HG03064 (cell line): Measurements from ENCODE around the gene TTLL1.

ENCODE experiments used
- ATAC-seq: cut with Tn5 transposase; IDR thresholded peaks from one replicate; pipeline ENCODE4 v1.9.1; 2021; ENCODE audit warnings: low read depth; ENCODE audit not compliant: unreplicated experiment

The TTLL1 gene

GRCh38 chr22:43014869-43015676, 74.1 kb downstream of the TTLL1 start, which contains the start of gene PACSIN2:
TSS of gene PACSIN2 (minus strand) at chr22:43015149. CDS start at chr22:42912080, 103,069 bp downstream.
- ATAC-seq = peak; percentile 80

DNA sequence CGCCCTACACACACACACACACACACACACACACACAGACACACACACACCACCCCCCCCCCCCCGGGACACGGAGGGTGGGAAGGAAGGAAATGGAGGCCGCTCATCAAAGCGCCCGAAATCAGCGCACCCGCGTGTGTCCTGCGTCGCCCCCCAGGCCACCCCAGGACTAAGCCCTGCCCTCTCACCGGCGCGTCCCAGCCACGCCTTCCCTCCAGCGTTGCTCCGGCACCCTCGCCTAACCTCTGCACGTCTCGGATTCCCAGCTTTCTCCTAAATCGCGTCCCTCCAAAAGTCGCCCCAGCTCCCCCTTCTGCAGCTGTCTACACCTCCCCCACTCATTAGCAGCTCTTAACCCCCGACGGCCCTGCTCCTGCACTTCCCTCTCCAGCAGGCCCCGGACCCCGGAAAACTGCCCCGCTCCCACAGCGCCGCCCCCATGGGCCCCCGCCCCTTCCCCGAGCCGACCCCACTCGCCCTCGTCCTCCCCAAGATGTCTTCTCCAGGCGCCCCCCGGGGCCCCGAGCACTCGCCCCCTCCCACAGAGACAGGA, 74.8 kb downstream of the TTLL1 start:
- peak; percentile 18 for ATAC-seq

GRCh38 chr22:43013355-43014315, 75.6 kb downstream of the TTLL1 start:
- ATAC-seq = no peak

GRCh38 chr22:43012390-43012789, 76.8 kb downstream of the TTLL1 start:
- no peak for ATAC-seq

DNA sequence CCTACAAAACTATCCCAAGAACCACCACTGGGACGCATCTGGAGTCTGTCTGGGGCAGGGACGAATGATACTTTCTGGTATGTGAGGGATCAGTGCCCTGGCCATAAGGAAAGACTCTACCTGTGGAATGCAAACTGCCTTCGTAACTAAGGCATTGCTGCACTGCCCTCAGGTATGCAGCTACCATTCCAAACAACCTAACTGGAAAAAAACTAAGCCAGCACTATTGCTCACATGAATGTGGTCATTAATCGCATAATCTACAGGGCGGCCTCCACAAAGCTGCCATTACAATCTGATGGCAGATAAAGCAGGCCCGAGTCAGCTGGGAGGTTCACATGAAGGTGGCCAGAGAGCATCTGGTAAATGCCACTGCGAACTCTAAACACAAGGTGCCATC, 78.1 kb downstream of the TTLL1 start:
- no peak for ATAC-seq

- no peak for ATAC-seq
Observed at GRCh38 chr22:43009444-43009843, 79.7 kb downstream of the TTLL1 start.

DNA sequence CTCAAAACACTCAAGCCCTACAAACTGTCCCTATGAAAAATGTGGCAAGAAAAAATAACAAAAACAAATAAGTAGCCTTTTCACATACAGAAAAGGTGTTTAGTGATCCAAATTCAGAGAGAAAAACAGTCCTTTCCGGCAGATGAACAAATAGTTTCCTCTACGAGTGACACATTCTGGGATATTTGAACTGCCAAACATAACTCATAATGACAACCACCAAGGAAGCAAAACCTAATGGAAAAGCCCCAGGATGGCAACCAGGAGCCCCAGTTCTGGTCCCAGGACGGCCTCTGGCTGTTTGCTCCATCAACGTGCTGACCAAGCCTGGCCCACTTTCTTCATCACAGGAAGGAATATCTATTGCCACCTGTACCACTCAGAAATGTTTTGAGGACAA, 80.3 kb downstream of the TTLL1 start:
- no peak for ATAC-seq

DNA sequence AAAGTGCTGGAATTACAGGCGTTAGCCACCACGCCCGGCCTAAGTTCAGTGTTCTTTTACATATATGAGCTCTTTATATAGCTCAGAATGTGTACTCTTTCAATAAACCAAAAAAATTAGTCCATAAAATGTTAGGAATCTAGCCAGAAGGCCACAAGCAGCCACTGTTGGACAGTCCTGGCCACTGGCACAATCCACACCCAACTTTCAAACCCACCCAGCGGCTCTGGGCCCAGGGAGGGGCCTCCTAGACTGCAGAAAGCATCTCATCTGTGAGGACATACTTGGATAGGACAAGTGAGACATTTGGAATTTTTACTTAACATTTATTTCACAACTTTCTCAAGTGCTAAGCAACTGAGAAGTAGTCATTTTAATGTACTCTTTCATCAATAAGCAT, 80.7 kb downstream of the TTLL1 start:
- no peak for ATAC-seq

DNA sequence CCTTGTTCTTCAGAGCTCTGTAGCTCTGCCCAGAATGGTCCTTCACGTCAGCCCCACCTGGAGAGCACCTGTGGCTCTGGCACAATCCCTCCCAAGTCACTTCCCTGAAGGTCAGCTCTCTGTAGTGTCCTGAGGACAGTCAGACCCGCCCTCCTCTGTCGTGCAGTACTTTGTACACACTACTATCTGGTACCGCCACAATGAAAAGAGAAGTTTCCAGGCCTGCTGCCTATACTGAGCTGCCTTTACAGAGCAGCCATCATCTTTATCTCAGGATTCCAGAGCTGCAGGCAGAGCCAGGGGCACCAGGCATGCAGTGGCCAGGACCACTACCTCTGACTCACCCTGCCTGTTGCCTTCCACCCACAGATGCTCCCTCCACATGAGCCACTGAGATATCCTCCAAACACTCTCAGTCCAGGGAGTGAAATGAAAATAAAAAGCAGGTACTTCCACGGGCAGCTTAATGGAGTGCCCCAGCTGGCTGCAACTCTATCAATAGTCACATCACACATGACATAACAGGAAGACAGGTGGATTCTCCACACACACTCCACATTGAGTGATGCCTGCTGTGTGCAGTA, 81.6 kb downstream of the TTLL1 start:
- no peak for ATAC-seq

GRCh38 chr22:43006753-43007152, 82.4 kb downstream of the TTLL1 start:
- no peak for ATAC-seq

GRCh38 chr22:43006016-43006505, 83.1 kb downstream of the TTLL1 start:
- ATAC-seq = no peak

- ATAC-seq = no peak
Observed at GRCh38 chr22:43005106-43005505, 84.1 kb downstream of the TTLL1 start.

DNA sequence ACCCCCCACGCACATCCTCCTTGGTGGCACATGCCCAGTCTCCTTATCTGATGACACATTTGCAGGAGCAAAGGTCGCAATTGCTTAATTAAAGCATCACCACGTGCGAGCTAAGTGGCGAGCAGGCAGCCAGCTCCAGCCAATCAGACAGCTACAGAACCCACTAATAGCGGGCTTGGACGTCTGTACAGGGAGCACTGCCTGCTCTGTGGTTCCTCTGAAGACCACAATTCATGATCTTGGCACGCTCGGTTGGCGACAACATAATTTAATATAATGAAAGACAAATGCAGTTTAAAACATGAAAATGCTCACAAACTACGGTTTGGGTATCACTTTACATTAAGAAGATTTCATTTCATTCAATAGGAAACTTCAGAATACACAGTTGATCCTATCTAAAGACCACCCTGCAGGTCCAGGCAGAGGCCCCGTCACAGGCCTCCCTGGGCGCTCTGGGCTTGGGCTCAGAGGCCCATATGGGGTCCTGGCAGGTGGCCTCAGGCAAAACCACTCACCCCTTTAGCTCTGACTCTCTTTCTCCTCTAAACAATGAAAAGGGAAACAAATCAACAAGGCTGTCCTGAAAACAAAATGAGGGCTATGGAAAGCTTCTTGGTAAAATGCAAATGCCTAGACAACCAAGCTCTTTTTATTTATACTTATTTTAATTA, 84.7 kb downstream of the TTLL1 start:
- ATAC-seq = no peak

DNA sequence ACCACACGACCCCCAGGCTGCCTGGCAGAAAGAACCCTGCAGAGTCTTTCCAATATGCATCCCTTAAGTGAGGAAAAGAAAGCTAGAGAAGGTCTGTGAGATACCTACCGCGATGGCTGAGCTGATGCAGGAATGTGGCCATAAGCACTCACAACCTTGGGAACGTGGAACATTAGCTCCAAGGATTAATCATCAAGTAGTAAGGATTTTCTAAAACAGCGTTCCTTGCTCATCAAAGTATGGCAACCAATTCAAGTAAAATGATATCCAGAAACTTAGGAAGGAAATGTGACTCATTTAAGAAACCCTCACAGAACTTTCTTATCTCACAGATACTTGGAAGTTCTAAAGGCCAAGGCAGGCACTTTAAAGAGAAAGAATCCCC, 87.0 kb downstream of the TTLL1 start:
- no peak for ATAC-seq

DNA sequence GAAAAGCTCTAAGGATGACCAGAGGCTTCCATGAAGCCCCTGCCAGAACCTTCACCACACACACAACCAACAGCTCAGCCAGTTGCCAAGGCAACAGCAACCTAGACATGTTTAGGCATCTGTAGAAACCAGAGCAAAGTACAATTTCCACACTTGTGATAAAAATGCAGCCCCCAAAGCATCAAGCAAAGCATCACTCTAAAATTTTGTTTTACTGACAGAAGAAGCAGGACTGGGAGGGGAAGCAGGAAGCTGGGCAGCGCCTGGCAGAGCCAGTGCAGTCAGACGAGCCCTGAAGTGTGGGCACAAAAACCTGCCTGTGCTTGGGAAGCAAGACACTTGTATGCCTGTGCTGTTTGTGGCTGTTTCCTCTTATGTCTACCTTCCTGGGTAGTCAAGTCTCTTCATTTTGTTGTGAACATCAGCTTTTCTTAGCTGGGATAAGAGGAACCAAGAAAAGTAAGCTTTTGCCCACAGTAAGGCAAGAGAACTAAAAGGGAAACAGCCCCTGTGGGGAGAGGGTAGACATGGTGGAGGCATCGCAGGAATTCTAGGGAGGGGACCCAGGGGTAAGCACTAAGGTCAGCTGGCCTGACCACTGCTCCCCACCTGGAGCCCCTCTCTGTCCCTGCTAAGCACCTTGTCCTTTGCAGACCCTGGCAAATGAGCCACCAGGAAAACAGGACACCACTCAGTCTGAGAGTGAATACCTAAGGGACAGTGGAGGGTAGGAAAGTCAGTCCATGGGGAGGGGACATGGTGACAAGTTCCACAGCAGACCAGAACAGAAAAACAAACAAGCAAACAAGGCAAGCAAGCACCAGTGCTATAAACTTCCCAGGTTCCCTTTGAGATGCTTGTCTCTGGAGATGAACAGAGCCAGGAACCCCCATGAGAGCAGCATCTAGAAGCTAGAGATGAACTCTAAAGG, 87.7 kb downstream of the TTLL1 start:
- ATAC-seq = no peak

- ATAC-seq = no peak
Observed at GRCh38 chr22:43000441-43001175, 88.6 kb downstream of the TTLL1 start.

DNA sequence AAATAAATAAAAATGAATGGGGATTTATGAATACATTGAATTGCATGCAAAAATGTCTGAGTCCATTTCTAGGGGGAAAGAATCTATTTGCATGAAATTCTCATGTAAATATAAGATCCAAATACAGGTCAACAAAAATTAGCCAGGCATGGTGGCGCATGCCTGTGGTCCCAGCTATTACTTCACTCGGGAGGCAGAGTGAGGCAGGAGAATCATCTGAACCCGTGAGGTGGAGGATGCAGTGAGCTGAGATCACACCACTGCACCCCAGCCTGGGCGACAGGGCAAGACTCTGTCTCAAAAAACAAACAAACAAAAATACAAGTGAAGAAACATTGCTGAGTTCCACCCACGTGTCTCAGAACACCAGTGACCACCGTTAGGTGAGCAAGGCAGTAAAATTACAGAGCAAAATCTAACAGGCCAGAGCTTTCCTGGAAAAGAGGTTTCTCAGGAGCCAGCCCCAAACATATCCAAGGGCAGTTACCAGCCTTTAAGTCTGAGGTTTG, 91.6 kb downstream of the TTLL1 start:
- ATAC-seq = no peak
